ENCODE results near the gene FMR1NB.

The FMR1NB gene, protein sequence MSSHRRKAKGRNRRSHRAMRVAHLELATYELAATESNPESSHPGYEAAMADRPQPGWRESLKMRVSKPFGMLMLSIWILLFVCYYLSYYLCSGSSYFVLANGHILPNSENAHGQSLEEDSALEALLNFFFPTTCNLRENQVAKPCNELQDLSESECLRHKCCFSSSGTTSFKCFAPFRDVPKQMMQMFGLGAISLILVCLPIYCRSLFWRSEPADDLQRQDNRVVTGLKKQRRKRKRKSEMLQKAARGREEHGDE

GRCh38 chrX:147981038-147981752 lies at the start of gene FMR1NB:
Gene FMR1NB, plus strand, starts transcription at chrX:147981337. Its CDS starts 66 bp downstream, at chrX:147981403.
- DNase-seq (ENCODE audit: low read depth): no peak

GRCh38 chrX:147933815-147934214 lies 47.3 kb upstream of the FMR1NB start:
- no peak for DNase-seq (ENCODE audit: low read depth)

GRCh38 chrX:147935156-147935758 lies 45.9 kb upstream of the FMR1NB start:
- no peak for DNase-seq (ENCODE audit: low read depth)

- no peak for DNase-seq (ENCODE audit: low read depth)
These were observed 35.9 kb upstream of the FMR1NB start for GRCh38 chrX:147945286-147945685.

DNA sequence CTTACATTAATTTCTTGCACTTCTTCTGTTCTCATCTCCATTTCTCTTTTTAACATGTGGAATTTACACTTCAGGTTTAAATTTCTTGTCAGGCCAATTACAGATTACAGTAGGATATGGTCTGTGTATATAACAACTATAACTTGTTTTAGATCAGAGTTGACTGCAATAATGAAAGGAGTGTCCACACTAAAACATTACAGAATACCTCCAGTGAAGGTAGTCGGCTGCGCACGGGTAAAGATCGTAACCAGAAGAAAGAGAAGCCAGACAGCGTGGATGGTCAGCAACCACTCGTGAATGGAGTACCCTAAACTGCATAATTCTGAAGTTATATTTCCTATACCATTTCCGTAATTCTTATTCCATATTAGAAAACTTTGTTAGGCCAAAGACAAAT lies 32.6 kb upstream of the FMR1NB start:
- no peak for DNase-seq (ENCODE audit: low read depth)

DNA sequence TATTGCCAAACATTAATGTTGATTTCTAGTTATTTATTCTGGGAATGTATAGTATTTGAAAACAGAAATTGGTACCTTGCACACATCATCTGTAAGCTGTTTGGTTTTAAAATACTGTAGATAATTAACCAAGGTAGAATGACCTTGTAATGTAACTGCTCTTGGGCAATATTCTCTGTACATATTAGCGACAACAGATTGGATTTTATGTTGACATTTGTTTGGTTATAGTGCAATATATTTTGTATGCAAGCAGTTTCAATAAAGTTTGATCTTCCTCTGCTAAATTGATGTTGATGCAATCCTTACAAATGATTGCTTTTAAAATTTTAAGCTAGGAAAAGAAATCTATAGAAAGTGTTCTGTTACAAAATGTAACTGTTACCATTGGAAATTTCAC lies 30.8 kb upstream of the FMR1NB start:
- no peak for DNase-seq (ENCODE audit: low read depth)

GRCh38 chrX:147953976-147954375 lies 27.2 kb upstream of the FMR1NB start:
- no peak for DNase-seq (ENCODE audit: low read depth)

GRCh38 chrX:147957291-147957690 lies 23.8 kb upstream of the FMR1NB start:
- DNase-seq (ENCODE audit: low read depth): no peak

DNA sequence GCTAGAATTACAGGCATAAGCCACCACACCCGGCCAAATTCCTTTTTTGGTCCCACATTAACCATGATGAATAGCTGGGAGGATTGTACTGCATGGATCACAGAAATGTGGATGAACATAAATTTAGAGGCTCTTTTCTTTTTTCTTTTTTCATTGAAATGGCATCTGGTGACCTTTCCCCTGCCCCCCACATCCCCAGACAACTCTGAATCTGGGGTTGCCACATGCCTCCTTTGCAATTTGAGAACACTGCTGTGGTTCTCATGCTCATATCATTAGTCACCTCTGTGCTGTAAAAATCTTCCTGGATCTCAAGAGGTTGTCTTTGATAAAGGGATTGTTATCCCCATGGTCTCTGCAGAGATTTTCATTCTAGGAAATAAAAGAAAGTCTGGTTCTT lies 22.8 kb upstream of the FMR1NB start:
- DNase-seq (ENCODE audit: low read depth): peak; percentile 67

GRCh38 chrX:147960722-147961121 lies 20.4 kb upstream of the FMR1NB start:
- DNase-seq (ENCODE audit: low read depth): no peak

- no peak for DNase-seq (ENCODE audit: low read depth)
These were observed 18.7 kb upstream of the FMR1NB start for GRCh38 chrX:147962476-147962875.

GRCh38 chrX:147978931-147979330 lies 2.2 kb upstream of the FMR1NB start:
- no peak for DNase-seq (ENCODE audit: low read depth)

DNA sequence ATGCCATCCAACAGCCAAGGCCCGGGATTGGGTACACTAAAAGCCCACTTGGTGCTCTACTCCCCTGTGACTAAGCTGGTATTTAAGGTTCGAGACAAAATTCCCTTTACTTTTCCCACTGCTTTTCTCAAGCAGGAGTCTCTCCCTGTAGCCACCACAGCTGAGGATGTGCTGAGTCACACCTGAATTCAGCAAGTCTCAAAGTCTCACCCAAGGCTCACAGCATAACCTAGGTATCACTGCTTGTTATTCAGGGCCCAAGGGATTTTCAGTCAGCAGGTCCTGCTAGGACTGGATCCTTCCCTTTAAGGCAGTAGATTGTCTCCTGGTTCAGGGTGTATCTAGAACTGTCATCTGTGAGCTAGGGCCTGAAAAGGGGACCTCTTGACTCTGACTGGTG lies 39.2 kb downstream of the FMR1NB start:
- no peak for DNase-seq (ENCODE audit: low read depth)

- no peak for DNase-seq (ENCODE audit: low read depth)
These were observed 43.5 kb downstream of the FMR1NB start for GRCh38 chrX:148024425-148025148.

GRCh38 chrX:148035380-148035779 lies 54.2 kb downstream of the FMR1NB start:
- no peak for DNase-seq (ENCODE audit: low read depth)

DNA sequence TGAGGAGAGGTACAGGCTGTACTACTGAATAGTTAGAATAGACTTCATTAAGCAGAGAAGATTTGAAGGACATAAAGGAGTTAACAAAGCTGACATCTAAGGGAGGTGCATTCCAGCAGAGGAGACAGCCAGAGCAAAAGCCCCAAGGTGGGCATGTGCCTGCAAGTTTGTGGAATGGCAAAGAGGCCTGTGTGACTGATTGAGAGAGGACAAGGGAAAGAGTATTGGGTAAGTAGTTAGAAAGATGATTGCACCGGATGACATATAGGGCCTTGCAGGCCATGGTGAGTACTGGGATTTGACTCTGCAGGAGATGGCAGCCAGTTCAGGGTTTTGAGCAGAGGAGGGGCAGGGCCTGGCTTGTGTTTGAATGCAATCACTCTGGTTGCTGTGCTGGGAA lies 55.9 kb downstream of the FMR1NB start:
- no peak for DNase-seq (ENCODE audit: low read depth)

DNA sequence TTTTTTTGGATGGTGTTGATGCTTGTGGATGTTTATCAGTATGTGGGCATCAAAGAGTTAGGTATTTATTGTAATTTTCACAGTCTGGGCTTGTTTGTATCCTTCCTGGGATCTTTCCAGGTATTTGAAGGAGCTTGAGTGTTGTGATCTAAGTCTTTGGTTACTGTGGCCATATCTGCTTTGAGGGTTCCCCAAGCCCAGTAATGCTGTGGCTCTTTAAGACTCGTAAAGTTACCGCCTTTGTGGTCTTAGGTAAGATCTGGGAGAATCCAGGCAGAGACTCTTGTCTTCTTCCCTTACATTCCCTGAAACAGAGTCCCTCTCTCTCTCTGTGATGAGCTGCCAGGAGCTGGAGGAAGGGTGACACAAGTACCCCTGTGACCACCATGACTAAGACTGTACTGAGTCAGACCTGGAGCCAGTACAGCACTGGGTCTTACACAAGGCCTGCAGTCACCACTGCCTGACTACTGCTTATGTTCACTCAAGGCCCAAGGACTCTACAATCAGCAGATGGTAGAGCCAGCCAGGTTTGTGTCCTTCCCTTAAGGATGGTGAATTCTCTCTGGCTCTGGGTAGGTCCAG lies 62.2 kb downstream of the FMR1NB start:
- DNase-seq (ENCODE audit: low read depth): peak; percentile 9

- DNase-seq (ENCODE audit: low read depth): no peak
These were observed 66.1 kb downstream of the FMR1NB start for GRCh38 chrX:148047200-148047599.

DNA sequence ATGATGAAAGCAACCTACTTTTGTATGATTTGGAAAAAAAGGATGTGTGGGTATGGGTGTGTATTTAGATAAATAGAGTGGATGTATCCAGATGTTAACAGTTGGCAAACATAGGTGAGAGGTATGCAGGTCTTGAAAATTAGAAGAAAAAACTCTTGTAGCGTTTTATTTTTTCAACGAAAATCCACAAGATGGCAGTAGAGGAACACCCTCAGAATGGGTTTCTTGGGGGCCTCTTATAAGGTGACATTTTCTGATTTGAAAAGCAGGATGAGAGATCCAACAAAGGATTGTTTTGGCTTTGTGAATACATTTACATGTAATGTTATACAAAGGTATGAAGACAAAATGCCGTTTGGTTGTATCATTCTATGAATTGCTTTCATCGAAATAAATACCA lies 68.3 kb downstream of the FMR1NB start:
- DNase-seq (ENCODE audit: low read depth): peak; percentile 3

- DNase-seq (ENCODE audit: low read depth): no peak
These were observed 70.8 kb downstream of the FMR1NB start for GRCh38 chrX:148051973-148052372.

DNA sequence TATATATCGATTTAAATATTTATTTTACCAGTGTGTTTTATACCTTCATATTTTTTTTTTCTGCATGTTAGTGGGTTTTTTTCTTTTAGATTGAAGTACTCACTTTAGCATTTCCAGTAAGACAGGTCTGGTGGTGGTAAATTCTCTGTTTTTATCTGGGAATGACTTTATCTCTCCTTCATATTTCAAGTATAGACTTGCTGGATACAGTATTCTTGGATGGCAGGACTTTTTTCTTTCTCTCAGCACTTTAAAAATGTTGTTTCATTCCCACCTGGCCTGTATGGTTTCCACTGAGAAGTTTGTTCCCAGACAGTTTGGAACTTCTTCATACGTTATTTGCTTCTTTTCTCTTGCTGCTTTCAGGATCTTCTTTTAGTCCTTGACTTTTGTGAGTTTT lies 86.1 kb downstream of the FMR1NB start:
- no peak for DNase-seq (ENCODE audit: low read depth)

DNA sequence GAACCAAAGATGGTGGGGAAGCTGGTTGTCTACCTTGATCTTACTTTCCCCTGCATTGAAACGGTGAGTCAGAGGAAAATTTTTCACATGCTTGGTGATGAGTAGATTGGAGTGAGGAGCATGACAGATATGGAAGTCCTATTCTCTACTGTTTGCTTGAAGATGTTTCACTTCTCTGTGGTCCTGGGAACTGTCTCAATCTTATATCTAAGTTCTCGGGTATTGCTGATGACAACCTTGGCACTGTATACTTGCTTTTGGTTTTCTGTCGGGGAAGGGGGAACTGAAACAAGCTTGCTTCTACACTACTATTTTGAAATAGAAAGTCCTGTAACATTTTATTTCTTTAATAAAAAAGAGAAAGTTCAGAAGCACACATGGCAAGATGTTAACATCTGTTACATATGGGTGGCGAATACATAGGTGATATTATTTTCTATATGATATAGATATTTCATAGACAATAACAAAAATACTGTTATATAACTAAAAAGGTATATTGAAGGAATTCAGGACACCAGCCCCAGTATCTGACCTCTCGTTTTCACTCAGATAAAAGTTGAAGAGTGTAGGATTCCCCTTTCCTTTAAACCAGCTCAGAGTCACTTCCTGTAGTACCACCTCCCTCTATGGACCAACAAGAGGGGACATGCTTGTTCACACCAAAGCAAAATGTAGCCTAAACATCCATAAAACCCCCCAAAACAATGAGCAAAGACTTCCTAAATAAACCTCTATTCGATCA lies 88.8 kb downstream of the FMR1NB start:
- DNase-seq (ENCODE audit: low read depth): no peak
